HEK293 (cell line): ENCODE data around the gene PTGIS.

Source experiments
- TCF7L2 ChIP-seq: IDR thresholded peaks from 2 replicates; pipeline ENCODE4 v1.6.1; 2011; ENCODE audit warnings: low read depth, mild to moderate bottlenecking, inconsistent platforms, low read length, moderate library complexity, borderline replicate concordance
- YY2 ChIP-seq: fragments of 450-650 bp; formaldehyde crosslinking; IDR thresholded peaks from 2 replicates; pipeline ENCODE4 v1.5.1; 2016; ENCODE audit warnings: missing biosample characterization, missing genetic modification characterization
- ZNF558 ChIP-seq: fragments of 450-650 bp; formaldehyde crosslinking; IDR thresholded peaks from 2 replicates; pipeline ENCODE4 v1.5.1; 2016; ENCODE audit warnings: missing biosample characterization, missing genetic modification characterization
- TF ChIP-seq, protein P1 (sequence below): fragments of 450-650 bp; formaldehyde crosslinking; IDR thresholded peaks from 2 replicates; pipeline ENCODE4 v1.5.1; 2016; ENCODE audit warnings: missing biosample characterization, missing genetic modification characterization

DNA sequence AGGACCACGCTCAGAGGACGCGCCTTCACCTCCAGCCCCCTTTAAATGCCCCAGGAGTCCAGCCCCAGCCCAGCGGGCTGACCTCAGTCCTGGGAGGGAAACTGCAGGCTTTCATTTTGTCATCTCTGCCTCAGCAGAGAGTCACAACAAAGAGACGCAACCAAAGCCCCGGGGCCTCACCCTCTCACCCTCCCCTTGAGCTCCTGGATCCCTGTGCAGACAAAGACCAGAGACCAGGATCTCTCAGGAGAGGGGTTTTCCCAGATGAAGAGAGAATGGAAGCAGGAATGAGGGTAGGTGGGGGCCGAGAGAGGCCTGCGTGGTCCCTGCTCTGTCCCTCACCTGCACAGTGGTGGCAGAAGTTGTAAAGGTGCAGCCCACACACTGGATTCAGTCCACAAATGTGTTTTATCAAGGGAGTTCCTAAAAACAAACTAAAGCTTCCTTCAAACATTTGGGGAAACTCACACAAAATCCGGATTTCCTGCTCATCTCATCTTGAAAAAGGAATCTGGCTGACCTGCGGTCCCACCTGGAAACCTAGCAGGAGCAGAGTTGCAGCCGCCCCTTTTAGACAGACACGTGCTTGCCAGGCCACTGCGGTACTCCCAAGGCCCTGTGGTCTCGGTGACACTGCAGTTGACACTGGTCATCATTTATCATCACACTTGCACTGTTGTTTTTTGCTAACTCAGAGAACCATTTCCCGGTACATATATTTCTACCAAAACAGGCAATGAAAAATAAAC lies 27.1 kb downstream of the PTGIS start:
- no peak for TF ChIP-seq YY2 (tag by site-specific recombination)
- TF ChIP-seq ZNF558 (tag by site-specific recombination) = no peak
- TF ChIP-seq TCF7L2 = no peak
- TF ChIP-seq, protein P1, sequence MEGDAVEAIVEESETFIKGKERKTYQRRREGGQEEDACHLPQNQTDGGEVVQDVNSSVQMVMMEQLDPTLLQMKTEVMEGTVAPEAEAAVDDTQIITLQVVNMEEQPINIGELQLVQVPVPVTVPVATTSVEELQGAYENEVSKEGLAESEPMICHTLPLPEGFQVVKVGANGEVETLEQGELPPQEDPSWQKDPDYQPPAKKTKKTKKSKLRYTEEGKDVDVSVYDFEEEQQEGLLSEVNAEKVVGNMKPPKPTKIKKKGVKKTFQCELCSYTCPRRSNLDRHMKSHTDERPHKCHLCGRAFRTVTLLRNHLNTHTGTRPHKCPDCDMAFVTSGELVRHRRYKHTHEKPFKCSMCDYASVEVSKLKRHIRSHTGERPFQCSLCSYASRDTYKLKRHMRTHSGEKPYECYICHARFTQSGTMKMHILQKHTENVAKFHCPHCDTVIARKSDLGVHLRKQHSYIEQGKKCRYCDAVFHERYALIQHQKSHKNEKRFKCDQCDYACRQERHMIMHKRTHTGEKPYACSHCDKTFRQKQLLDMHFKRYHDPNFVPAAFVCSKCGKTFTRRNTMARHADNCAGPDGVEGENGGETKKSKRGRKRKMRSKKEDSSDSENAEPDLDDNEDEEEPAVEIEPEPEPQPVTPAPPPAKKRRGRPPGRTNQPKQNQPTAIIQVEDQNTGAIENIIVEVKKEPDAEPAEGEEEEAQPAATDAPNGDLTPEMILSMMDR (tag by site-specific recombination) = no peak
